Coronary artery (tissue), 2 donors: Measurements from ENCODE around the gene FOXQ1.

Source experiments
- DNase-seq: peaks from one replicate; pipeline ENCODE4 v3.0.0-alpha.2; 2017; ENCODE audit warnings: low spot score
- H3K27ac ChIP-seq, 2 donors: fragments of 200-600 bp; sonication (generic); one replicate each; pipeline ENCODE4 v1.5.1; 2016 to 2019
- H3K4me3 ChIP-seq: fragments of 200-600 bp; sonication (generic); 2 replicates; pipeline ENCODE4 v1.5.1; 2016; ENCODE audit warnings: mild to moderate bottlenecking, moderate library complexity
- CTCF ChIP-seq: fragments of 200-600 bp; sonication (generic); IDR thresholded peaks from one replicate; pipeline ENCODE4 v1.5.1; 2019; ENCODE audit warnings: antibody characterized with exemption

Gene FOXQ1

GRCh38 chr6:1281746-1282145, 30.2 kb upstream of the FOXQ1 start:
- H3K27ac ChIP-seq = no peak overlapping the region
- no peak for TF ChIP-seq CTCF
- H3K4me3 ChIP-seq = no peak overlapping the region
- DNase-seq = no peak

GRCh38 chr6:1283501-1283900, 28.4 kb upstream of the FOXQ1 start:
- no peak for TF ChIP-seq CTCF
- Histone ChIP-seq H3K27ac (no peak overlapping the region), H3K4me3 (no peak overlapping the region)
- no peak for DNase-seq

- no peak for TF ChIP-seq CTCF
- Histone ChIP-seq H3K4me3 (no peak overlapping the region), H3K27ac (no peak overlapping the region)
- DNase-seq = no peak
Measured at GRCh38 chr6:1285556-1285955, 26.3 kb upstream of the FOXQ1 start.

- TF ChIP-seq CTCF = no peak
- no peak overlapping the region for H3K4me3 ChIP-seq
- DNase-seq = no peak
- H3K27ac ChIP-seq = no peak overlapping the region
Measured at GRCh38 chr6:1285956-1286355, 25.9 kb upstream of the FOXQ1 start.

GRCh38 chr6:1287103-1287591, 24.8 kb upstream of the FOXQ1 start:
- no peak overlapping the region for H3K27ac ChIP-seq
- no peak for DNase-seq
- H3K4me3 ChIP-seq = no peak overlapping the region

GRCh38 chr6:1290086-1290485, 21.8 kb upstream of the FOXQ1 start:
- TF ChIP-seq CTCF = no peak
- Histone ChIP-seq H3K4me3 (no peak overlapping the region), H3K27ac (no peak overlapping the region)
- DNase-seq = no peak

More at GRCh38 chr6:1287103-1287591, 24.8 kb upstream of the FOXQ1 start:
- TF ChIP-seq CTCF = no peak

- TF ChIP-seq CTCF = no peak
- Histone ChIP-seq H3K4me3 (no peak overlapping the region), H3K27ac (no peak overlapping the region)
- no peak for DNase-seq
Measured at GRCh38 chr6:1290805-1291204, 21.1 kb upstream of the FOXQ1 start.
